ENCODE results near the gene ALCAM.

ALCAM gene

DNA sequence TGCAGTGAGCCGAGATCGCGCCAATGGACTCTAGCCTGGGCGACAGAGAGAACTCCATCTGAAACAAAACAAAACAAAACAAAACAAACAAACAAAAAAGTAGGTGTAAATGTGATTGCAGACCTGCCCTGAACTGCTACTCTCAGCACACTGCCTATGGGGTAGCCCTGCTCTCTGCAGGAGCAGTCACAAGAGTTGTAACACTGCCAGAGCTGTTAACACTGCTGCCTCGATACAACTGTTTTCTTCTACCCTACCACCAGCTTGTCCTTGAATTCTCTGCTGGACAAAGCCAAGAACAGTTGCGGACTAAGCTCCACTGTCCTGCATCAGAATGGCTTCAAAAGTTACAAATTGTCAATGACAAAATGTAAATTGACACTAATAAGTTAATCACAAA lies 89.3 kb downstream of the ALCAM start:
- no peaks in the 10 kb centered on the region for H3K27me3 ChIP-seq (ENCODE audit: insufficient read depth, poor library complexity, severe bottlenecking)
- H3K4me3 ChIP-seq (replicated peaks; ENCODE audit: insufficient read depth, low read length): no peak overlapping the region
- no peak overlapping the region for H3K27ac ChIP-seq (replicated peaks)
- no peak for DNase-seq (ENCODE audit: low read depth in 1 of 2, low spot score in 1 of 2)
- TF ChIP-seq SPI1 (IDR thresholded peaks at IDR 0.05; ENCODE audit: borderline replicate concordance, low read depth) (no peak), POLR2AphosphoS5 (IDR thresholded peaks at IDR 0.05; ENCODE audit: low read depth) (no peak), GABPA (IDR thresholded peaks at IDR 0.05; ENCODE audit: low read depth) (no peak)
- TF ChIP-seq, protein P1, sequence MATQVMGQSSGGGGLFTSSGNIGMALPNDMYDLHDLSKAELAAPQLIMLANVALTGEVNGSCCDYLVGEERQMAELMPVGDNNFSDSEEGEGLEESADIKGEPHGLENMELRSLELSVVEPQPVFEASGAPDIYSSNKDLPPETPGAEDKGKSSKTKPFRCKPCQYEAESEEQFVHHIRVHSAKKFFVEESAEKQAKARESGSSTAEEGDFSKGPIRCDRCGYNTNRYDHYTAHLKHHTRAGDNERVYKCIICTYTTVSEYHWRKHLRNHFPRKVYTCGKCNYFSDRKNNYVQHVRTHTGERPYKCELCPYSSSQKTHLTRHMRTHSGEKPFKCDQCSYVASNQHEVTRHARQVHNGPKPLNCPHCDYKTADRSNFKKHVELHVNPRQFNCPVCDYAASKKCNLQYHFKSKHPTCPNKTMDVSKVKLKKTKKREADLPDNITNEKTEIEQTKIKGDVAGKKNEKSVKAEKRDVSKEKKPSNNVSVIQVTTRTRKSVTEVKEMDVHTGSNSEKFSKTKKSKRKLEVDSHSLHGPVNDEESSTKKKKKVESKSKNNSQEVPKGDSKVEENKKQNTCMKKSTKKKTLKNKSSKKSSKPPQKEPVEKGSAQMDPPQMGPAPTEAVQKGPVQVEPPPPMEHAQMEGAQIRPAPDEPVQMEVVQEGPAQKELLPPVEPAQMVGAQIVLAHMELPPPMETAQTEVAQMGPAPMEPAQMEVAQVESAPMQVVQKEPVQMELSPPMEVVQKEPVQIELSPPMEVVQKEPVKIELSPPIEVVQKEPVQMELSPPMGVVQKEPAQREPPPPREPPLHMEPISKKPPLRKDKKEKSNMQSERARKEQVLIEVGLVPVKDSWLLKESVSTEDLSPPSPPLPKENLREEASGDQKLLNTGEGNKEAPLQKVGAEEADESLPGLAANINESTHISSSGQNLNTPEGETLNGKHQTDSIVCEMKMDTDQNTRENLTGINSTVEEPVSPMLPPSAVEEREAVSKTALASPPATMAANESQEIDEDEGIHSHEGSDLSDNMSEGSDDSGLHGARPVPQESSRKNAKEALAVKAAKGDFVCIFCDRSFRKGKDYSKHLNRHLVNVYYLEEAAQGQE (IDR thresholded peaks at IDR 0.05; ENCODE audit: insufficient replicate concordance, low read depth): no peak
- TF ChIP-seq, protein P2, sequence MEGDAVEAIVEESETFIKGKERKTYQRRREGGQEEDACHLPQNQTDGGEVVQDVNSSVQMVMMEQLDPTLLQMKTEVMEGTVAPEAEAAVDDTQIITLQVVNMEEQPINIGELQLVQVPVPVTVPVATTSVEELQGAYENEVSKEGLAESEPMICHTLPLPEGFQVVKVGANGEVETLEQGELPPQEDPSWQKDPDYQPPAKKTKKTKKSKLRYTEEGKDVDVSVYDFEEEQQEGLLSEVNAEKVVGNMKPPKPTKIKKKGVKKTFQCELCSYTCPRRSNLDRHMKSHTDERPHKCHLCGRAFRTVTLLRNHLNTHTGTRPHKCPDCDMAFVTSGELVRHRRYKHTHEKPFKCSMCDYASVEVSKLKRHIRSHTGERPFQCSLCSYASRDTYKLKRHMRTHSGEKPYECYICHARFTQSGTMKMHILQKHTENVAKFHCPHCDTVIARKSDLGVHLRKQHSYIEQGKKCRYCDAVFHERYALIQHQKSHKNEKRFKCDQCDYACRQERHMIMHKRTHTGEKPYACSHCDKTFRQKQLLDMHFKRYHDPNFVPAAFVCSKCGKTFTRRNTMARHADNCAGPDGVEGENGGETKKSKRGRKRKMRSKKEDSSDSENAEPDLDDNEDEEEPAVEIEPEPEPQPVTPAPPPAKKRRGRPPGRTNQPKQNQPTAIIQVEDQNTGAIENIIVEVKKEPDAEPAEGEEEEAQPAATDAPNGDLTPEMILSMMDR (IDR thresholded peaks at IDR 0.05; ENCODE audit: insufficient read depth, low read length): no peak

DNA sequence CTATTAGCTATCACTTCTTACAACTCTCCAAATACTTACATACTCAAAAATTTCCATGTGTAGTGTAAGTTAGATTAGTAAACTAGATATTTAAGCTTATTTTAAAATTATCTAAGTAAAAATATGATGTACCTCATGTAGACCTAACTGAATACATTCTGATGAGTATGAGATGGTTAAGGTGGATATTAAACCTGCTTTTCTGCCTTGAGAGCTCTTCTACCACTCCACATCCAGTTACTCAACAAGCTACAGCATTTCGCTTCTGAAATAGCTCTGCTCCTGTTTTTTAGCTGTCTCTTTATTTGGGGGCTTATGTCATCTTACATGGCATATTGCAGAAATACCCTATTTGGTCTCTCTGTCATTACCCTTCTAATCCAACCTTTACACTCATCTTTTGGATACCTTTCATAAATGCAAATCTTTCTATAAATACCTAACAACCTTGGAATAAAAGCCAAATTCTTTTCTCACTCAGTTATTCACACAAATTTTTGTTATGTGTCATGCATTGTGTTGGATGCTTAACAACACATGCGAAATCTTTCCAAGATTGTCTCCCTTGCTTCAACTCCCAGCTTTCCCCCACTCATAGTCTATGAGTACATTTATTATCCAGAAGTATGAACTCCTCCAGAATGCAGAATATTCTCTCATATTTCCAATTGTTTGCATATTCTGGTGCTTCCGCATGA lies 92.0 kb downstream of the ALCAM start:
- Histone ChIP-seq H3K4me3 (replicated peaks; ENCODE audit: insufficient read depth, low read length) (no peak overlapping the region), H3K27me3 (ENCODE audit: insufficient read depth, poor library complexity, severe bottlenecking) (no peaks in the 10 kb centered on the region), H3K27ac (replicated peaks) (no peak overlapping the region)
- no peak for TF ChIP-seq SPI1 (IDR thresholded peaks at IDR 0.05; ENCODE audit: borderline replicate concordance, low read depth)
- TF ChIP-seq, protein P1 (IDR thresholded peaks at IDR 0.05; ENCODE audit: insufficient replicate concordance, low read depth): no peak
- TF ChIP-seq POLR2AphosphoS5 (IDR thresholded peaks at IDR 0.05; ENCODE audit: low read depth): no peak
- no peak for TF ChIP-seq GABPA (IDR thresholded peaks at IDR 0.05; ENCODE audit: low read depth)
- TF ChIP-seq, protein P2 (IDR thresholded peaks at IDR 0.05; ENCODE audit: insufficient read depth, low read length): no peak
- no peak for DNase-seq (ENCODE audit: low read depth in 1 of 2, low spot score in 1 of 2)

DNA sequence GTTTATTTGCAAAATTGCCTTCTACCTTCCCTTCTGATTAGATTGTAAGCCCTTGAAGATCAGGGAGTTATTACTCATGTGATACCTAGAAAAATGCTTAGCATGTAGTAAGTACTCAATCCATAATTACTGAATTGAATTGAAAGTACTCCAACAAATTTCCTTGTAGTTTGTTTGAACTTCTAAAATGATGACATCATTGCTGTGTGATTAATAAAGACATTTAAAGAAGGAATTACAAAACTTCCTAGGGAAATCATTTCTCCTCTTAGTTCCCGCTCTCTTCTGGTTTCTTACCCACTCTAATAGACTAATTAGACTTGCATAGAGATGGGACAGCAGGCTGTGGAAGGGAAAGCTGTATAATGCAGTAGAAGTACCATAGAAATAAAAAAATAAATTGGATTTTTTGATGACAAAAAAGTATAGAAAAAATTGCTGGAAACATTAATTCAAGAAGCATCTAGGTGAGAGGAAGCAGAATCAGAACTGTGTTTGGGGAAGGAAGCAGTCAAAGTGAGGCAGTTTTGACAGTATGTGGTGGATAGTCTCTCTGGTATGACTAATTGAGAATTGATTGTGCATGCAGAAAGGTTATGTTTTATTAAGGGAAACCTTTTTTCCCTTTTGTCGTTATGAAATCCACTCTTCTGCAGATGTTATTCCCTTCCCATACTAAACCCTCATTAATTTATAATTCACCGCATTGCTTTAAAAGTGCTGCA lies 93.0 kb downstream of the ALCAM start:
- TF ChIP-seq GABPA (IDR thresholded peaks at IDR 0.05; ENCODE audit: low read depth) (no peak), SPI1 (IDR thresholded peaks at IDR 0.05; ENCODE audit: borderline replicate concordance, low read depth) (no peak), POLR2AphosphoS5 (IDR thresholded peaks at IDR 0.05; ENCODE audit: low read depth) (no peak)
- TF ChIP-seq, protein P2 (IDR thresholded peaks at IDR 0.05; ENCODE audit: insufficient read depth, low read length): no peak
- TF ChIP-seq, protein P1 (IDR thresholded peaks at IDR 0.05; ENCODE audit: insufficient replicate concordance, low read depth): no peak
- Histone ChIP-seq H3K27ac (replicated peaks) (no peak overlapping the region), H3K4me3 (replicated peaks; ENCODE audit: insufficient read depth, low read length) (no peak overlapping the region), H3K27me3 (ENCODE audit: insufficient read depth, poor library complexity, severe bottlenecking) (no peaks in the 10 kb centered on the region)
- DNase-seq (ENCODE audit: low read depth in 1 of 2, low spot score in 1 of 2): no peak
